AG04450 (cell line): Measurements from ENCODE around the gene BCKDHB. TPM values are rescaled to one million over a fixed set of nuclear protein-coding genes. Genes with fewer than 3 reads are reported as not detected.

Experiments used
- CTCF ChIA-PET: fragments of 300-600, 350-600 bp; formaldehyde crosslinking; extraction: SDS; loops from one replicate; lab custom pipeline; 2022; ENCODE audit warnings: antibody characterized with exemption, inconsistent platforms; lab: Charles Lee
- POLR2A ChIA-PET: fragments of 350-600 bp; formaldehyde crosslinking; extraction: SDS; loops from one replicate; lab custom pipeline; 2021; ENCODE audit warnings: antibody characterized with exemption, inconsistent platforms; lab: Yijun Ruan, JAX
- DNase-seq: peaks from one replicate; pipeline ENCODE4 v3.0.0-alpha.2; 2011; ENCODE audit warnings: low read depth, low spot score
- H3K27ac ChIP-seq: one replicate; pipeline ENCODE4 v1.5.1; 2012; ENCODE audit warnings: low read depth, low read length, control low read depth
- H3K27me3 ChIP-seq: one replicate; pipeline ENCODE4 v1.6.0; 2012; ENCODE audit warnings: low read length; ENCODE audit not compliant: control insufficient read depth, insufficient read depth
- H3K4me3 ChIP-seq: 2 replicates; pipeline ENCODE4 v1.5.1; 2011; ENCODE audit warnings: mild to moderate bottlenecking, low read depth, low read length, control low read depth
- H3K9me3 ChIP-seq: 2 replicates; pipeline ENCODE4 v1.5.1; 2012; ENCODE audit warnings: low read length; ENCODE audit not compliant: control insufficient read depth, insufficient read depth
- polyA plus RNA-seq: library from polyadenylated mRNA; depleted of rRNA; stranded (reverse); fragments of >200 nt; gene quantifications from 2 replicates; pipeline ENCODE4 v1.2.3, GENCODE V29; 2011
- TF ChIP-seq, protein P1 (sequence below): IDR thresholded peaks from 2 replicates; pipeline ENCODE4 v1.5.1; 2011; ENCODE audit warnings: low read depth, low read length, control low read depth, inconsistent platforms

The BCKDHB gene
- polyA plus RNA-seq, 1 experiment, result 21.3 TPM

DNA sequence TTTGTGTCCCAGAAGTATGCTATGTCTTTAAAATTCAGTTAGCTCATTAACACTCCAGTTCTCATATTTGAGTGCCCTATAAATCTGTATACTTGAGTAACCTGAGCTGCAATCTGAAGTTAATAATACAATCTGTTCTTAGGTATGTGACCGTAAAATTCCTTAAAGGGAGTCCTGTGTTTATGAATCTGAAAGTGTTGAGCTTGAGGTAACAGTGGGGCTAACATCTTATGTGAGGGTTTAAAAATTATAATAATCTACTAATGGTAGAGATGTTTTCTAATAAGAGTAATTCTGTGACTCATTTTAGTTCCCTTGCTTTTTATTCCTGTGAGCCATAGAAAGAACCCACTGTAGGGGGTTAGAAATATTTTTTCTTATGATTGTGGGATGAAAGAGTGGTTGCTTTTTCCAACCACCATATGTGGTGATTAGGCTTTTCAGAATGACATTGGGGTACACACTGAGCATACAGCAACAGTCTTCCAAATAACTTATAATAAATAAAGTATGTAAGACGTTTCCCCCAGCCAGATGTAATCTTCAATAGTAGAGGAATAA, 121.2 kb downstream of the BCKDHB start:
- Histone ChIP-seq H3K4me3 (no peak overlapping the region), H3K27me3 (no peaks in the 10 kb centered on the region), H3K9me3 (no peaks in the 10 kb centered on the region), H3K27ac (no peak overlapping the region)
- DNase-seq, result no peak
- TF ChIP-seq, protein P1, sequence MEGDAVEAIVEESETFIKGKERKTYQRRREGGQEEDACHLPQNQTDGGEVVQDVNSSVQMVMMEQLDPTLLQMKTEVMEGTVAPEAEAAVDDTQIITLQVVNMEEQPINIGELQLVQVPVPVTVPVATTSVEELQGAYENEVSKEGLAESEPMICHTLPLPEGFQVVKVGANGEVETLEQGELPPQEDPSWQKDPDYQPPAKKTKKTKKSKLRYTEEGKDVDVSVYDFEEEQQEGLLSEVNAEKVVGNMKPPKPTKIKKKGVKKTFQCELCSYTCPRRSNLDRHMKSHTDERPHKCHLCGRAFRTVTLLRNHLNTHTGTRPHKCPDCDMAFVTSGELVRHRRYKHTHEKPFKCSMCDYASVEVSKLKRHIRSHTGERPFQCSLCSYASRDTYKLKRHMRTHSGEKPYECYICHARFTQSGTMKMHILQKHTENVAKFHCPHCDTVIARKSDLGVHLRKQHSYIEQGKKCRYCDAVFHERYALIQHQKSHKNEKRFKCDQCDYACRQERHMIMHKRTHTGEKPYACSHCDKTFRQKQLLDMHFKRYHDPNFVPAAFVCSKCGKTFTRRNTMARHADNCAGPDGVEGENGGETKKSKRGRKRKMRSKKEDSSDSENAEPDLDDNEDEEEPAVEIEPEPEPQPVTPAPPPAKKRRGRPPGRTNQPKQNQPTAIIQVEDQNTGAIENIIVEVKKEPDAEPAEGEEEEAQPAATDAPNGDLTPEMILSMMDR, result no peak
- CTCF ChIA-PET, result interaction anchor here (1.4 kb wide), 1 partner anchor 13 kb away, joined by 9 read pairs; no protein-coding TSS in a partner anchor
- POLR2A ChIA-PET, result no interaction called here

DNA sequence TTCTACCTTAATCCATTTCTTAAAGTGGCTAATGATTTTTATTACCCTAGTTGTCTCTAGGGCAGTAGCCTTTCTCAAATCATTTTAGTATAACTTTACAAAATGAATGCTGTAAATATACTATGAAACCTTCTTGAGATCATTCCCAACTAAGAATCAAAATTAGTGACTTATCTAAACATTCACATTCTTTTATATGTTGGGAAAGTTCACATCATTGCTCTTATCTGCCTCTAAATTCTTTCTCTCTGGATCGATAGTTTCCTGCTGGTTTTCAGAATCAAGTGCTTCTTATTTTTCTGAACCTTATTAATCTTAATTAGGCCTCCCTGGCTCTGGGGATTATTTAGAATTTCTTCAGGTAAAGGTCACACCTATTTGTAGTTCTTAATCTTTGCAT, 126.8 kb downstream of the BCKDHB start:
- no peak for DNase-seq
- H3K27me3 ChIP-seq, result no peaks in the 10 kb centered on the region
- H3K27ac ChIP-seq, result no peak overlapping the region
- ChIA-PET POLR2A (no interaction called here), CTCF (interaction anchor here (1.2 kb wide), 1 partner anchor 115 kb away, joined by 3 read pairs; no protein-coding TSS in a partner anchor)
- H3K9me3 ChIP-seq, result no peaks in the 10 kb centered on the region
- H3K4me3 ChIP-seq, result no peak overlapping the region
- TF ChIP-seq, protein P1, result no peak

GRCh38 chr6:80233958-80234357, 127.5 kb downstream of the BCKDHB start:
- no peak overlapping the region for H3K27ac ChIP-seq
- ChIA-PET CTCF (interaction anchor here (1.2 kb wide), 1 partner anchor 114 kb away, joined by 3 read pairs; no protein-coding TSS in a partner anchor), POLR2A (no interaction called here)
- no peak overlapping the region for H3K4me3 ChIP-seq
- DNase-seq, result no peak
- no peaks in the 10 kb centered on the region for H3K27me3 ChIP-seq
- no peaks in the 10 kb centered on the region for H3K9me3 ChIP-seq
- TF ChIP-seq, protein P1, result no peak

GRCh38 chr6:80234401-80234800, 127.9 kb downstream of the BCKDHB start:
- no peak for DNase-seq
- TF ChIP-seq, protein P1, result no peak
- ChIA-PET CTCF (interaction anchor here (1.2 to 1.9 kb wide), 2 partner anchors 20 to 113 kb away, joined by 3 to 9 read pairs; no protein-coding TSS in a partner anchor), POLR2A (no interaction called here)
- Histone ChIP-seq H3K27ac (no peak overlapping the region), H3K4me3 (no peak overlapping the region), H3K27me3 (no peaks in the 10 kb centered on the region), H3K9me3 (no peaks in the 10 kb centered on the region)

DNA sequence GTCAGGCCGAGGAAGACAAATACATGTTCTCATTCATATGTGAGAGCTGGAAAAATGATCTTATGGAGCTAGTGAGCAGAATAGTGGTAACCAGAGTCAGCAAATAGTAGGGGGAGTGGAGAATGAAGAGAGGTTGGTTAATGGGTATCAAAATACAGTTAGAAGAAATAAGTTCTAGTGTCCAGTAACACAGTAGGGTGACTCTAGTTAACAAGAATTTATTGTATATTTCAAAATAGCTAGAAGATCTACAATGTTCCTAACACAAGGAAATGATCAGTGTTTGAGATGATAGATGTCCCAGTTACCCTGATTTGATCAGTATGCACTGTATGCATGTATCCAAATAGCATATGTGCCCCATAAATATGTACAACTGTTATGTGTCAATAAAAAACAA, 128.4 kb downstream of the BCKDHB start:
- H3K9me3 ChIP-seq, result no peaks in the 10 kb centered on the region
- TF ChIP-seq, protein P1, result no peak
- no peaks in the 10 kb centered on the region for H3K27me3 ChIP-seq
- DNase-seq, result no peak
- no peak overlapping the region for H3K4me3 ChIP-seq
- ChIA-PET POLR2A (no interaction called here), CTCF (interaction anchor here (1.9 kb wide), 1 partner anchor 21 kb away, joined by 9 read pairs; no protein-coding TSS in a partner anchor)
- H3K27ac ChIP-seq, result no peak overlapping the region
